GM21360 (cell line): Measurements from ENCODE around the gene PCCA.

ENCODE experiments used
- ATAC-seq: cut with Tn5 transposase; IDR thresholded peaks from one replicate; pipeline ENCODE4 v1.9.1; 2021; ENCODE audit warnings: mild to moderate bottlenecking, moderate library complexity; ENCODE audit not compliant: unreplicated experiment

Gene PCCA

GRCh38 chr13:100495455-100495854 lies 406.6 kb downstream of the PCCA start:
- no peak for ATAC-seq

- no peak for ATAC-seq
Measured at GRCh38 chr13:100497389-100497788, 408.5 kb downstream of the PCCA start.

- ATAC-seq: no peak
Measured at GRCh38 chr13:100502446-100502845, 413.6 kb downstream of the PCCA start.

- no peak for ATAC-seq
Measured at GRCh38 chr13:100503622-100504021, 414.7 kb downstream of the PCCA start.

GRCh38 chr13:100506154-100506553 lies 417.3 kb downstream of the PCCA start:
- peak; percentile 86 for ATAC-seq

GRCh38 chr13:100506600-100507422 lies 417.9 kb downstream of the PCCA start:
- peak; percentile 37 for ATAC-seq

GRCh38 chr13:100508455-100508854 lies 419.6 kb downstream of the PCCA start:
- no peak for ATAC-seq

- ATAC-seq: no peak
Measured at GRCh38 chr13:100508996-100509395, 420.1 kb downstream of the PCCA start.

GRCh38 chr13:100510208-100510957 lies 421.5 kb downstream of the PCCA start:
- ATAC-seq: no peak

GRCh38 chr13:100511466-100511865 lies 422.6 kb downstream of the PCCA start:
- no peak for ATAC-seq

GRCh38 chr13:100512422-100512821 lies 423.5 kb downstream of the PCCA start:
- no peak for ATAC-seq

- no peak for ATAC-seq
Measured at GRCh38 chr13:100513171-100513570, 424.3 kb downstream of the PCCA start.

- ATAC-seq: no peak
Measured at GRCh38 chr13:100513987-100514670, 425.2 kb downstream of the PCCA start.

- ATAC-seq: peak; percentile 95
Measured at GRCh38 chr13:100514788-100515409, 426.0 kb downstream of the PCCA start.

GRCh38 chr13:100515410-100515800 lies 426.5 kb downstream of the PCCA start:
- no peak for ATAC-seq

- no peak for ATAC-seq
Measured at GRCh38 chr13:100517135-100517534, 428.2 kb downstream of the PCCA start.

GRCh38 chr13:100517728-100518127 lies 428.8 kb downstream of the PCCA start:
- no peak for ATAC-seq

- ATAC-seq: no peak
Measured at GRCh38 chr13:100518394-100519062, 429.6 kb downstream of the PCCA start.

GRCh38 chr13:100519626-100520025 lies 430.7 kb downstream of the PCCA start:
- ATAC-seq: no peak
